H9 (cell line): ENCODE data around the gene CD248. TPM values are rescaled to one million over a fixed set of nuclear protein-coding genes. Genes with fewer than 3 reads are reported as not detected.

Experiments
- DNase-seq: peaks from one replicate; pipeline ENCODE4 v3.0.0-alpha.2; 2017
- H2AFZ ChIP-seq: one replicate; pipeline ENCODE4 v1.6.1; 2013; ENCODE audit warnings: mild to moderate bottlenecking, low read length, control low read depth, moderate library complexity
- H2AK5ac ChIP-seq: 2 replicates; pipeline ENCODE4 v1.6.1; 2013; ENCODE audit warnings: low read length, control low read depth, mixed read lengths; ENCODE audit not compliant: insufficient read length
- H2BK120ac ChIP-seq: one replicate; pipeline ENCODE4 v1.6.1; 2013; ENCODE audit warnings: low read depth, mild to moderate bottlenecking, low read length, control low read depth, inconsistent platforms; ENCODE audit not compliant: poor library complexity, severe bottlenecking
- H2BK12ac ChIP-seq: 2 replicates; pipeline ENCODE4 v1.6.1; 2013; ENCODE audit warnings: low read length, control low read depth, mixed read lengths, low read depth; ENCODE audit not compliant: insufficient read length
- H2BK15ac ChIP-seq: 2 replicates; pipeline ENCODE4 v1.6.1; 2013; ENCODE audit warnings: low read depth, low read length, control low read depth
- H2BK20ac ChIP-seq: one replicate; pipeline ENCODE4 v1.6.1; 2013; ENCODE audit warnings: low read depth, mild to moderate bottlenecking, low read length, control low read depth, inconsistent platforms; ENCODE audit not compliant: poor library complexity, severe bottlenecking
- H2BK5ac ChIP-seq: 2 replicates; pipeline ENCODE4 v1.6.1; 2013; ENCODE audit warnings: low read length, control low read depth, mixed read lengths; ENCODE audit not compliant: insufficient read length
- H3K14ac ChIP-seq: 2 replicates; pipeline ENCODE4 v1.6.1; 2013; ENCODE audit warnings: low read length, control low read depth; ENCODE audit not compliant: insufficient read depth
- H3K18ac ChIP-seq: 2 replicates; pipeline ENCODE4 v1.6.1; 2013; ENCODE audit warnings: low read depth, mild to moderate bottlenecking, mixed read lengths, low read length, control low read depth; ENCODE audit not compliant: insufficient read length
- H3K23ac ChIP-seq: 2 replicates; pipeline ENCODE4 v1.6.1; 2013; ENCODE audit warnings: low read length, control low read depth, mixed read lengths, low read depth; ENCODE audit not compliant: insufficient read length
- H3K23me2 ChIP-seq: 2 replicates; pipeline ENCODE4 v1.6.1; 2013; ENCODE audit warnings: low read depth, mild to moderate bottlenecking, mixed read lengths, low read length, control low read depth; ENCODE audit not compliant: insufficient read length, poor library complexity, severe bottlenecking
- H3K27ac ChIP-seq: 2 replicates; pipeline ENCODE4 v1.5.1; 2013; ENCODE audit warnings: low read length, control low read depth, mixed read lengths, low read depth; ENCODE audit not compliant: insufficient read length
- H3K27me3 ChIP-seq: 2 replicates; pipeline ENCODE4 v1.6.1; 2013; ENCODE audit warnings: low read length, control low read depth, inconsistent platforms; ENCODE audit not compliant: insufficient read depth
- H3K4ac ChIP-seq: 2 replicates; pipeline ENCODE4 v1.6.1; 2013; ENCODE audit warnings: low read depth, mild to moderate bottlenecking, control low read depth, inconsistent platforms, low read length, moderate library complexity
- H3K4me1 ChIP-seq: 2 replicates; pipeline ENCODE4 v1.6.1; 2013; ENCODE audit warnings: low read length, control low read depth, inconsistent platforms; ENCODE audit not compliant: insufficient read depth
- H3K4me2 ChIP-seq: 2 replicates; pipeline ENCODE4 v1.6.1; 2013; ENCODE audit warnings: low read length, control low read depth, mixed read lengths; ENCODE audit not compliant: insufficient read length, insufficient read depth
- H3K56ac ChIP-seq: 2 replicates; pipeline ENCODE4 v1.6.1; 2013; ENCODE audit warnings: low read depth, mild to moderate bottlenecking, mixed read lengths, low read length, control low read depth; ENCODE audit not compliant: insufficient read length
- H3K79me1 ChIP-seq: 2 replicates; pipeline ENCODE4 v1.6.1; 2013; ENCODE audit warnings: low read depth, mild to moderate bottlenecking, moderate library complexity, low read length, control low read depth, inconsistent platforms; ENCODE audit not compliant: insufficient read depth, poor library complexity, severe bottlenecking
- H3K79me2 ChIP-seq: 2 replicates; pipeline ENCODE4 v1.6.1; 2013; ENCODE audit warnings: low read length, control low read depth, inconsistent platforms; ENCODE audit not compliant: insufficient read depth
- H3K9ac ChIP-seq: 2 replicates; pipeline ENCODE4 v1.6.1; 2013; ENCODE audit warnings: low read length, control low read depth, mixed read lengths; ENCODE audit not compliant: insufficient read length; ENCODE audit errors: extremely low read depth
- H3K9me3 ChIP-seq: one replicate; pipeline ENCODE4 v1.6.1; 2013; ENCODE audit warnings: low read depth, low read length, inconsistent platforms; ENCODE audit not compliant: control insufficient read depth
- H3T11ph ChIP-seq: one replicate; pipeline ENCODE4 v1.6.1; 2013; ENCODE audit warnings: mild to moderate bottlenecking, low read length, control low read depth, inconsistent platforms
- H4K20me1 ChIP-seq: one replicate; pipeline ENCODE4 v1.6.1; 2013; ENCODE audit not compliant: control insufficient read depth, insufficient read length, insufficient read depth
- H4K5ac ChIP-seq: 2 replicates; pipeline ENCODE4 v1.6.1; 2013; ENCODE audit warnings: low read depth, mild to moderate bottlenecking, mixed read lengths, low read length, control low read depth; ENCODE audit not compliant: insufficient read length
- H4K8ac ChIP-seq: replicated peaks from 2 replicates; pipeline ENCODE4 v1.6.1; 2013; ENCODE audit warnings: low read length, control low read depth, mixed read lengths, low read depth; ENCODE audit not compliant: insufficient read length
- H4K91ac ChIP-seq: 2 replicates; pipeline ENCODE4 v1.6.1; 2013; ENCODE audit warnings: low read depth, mild to moderate bottlenecking, moderate library complexity, mixed read lengths, low read length, control low read depth; ENCODE audit not compliant: insufficient read length
- H3K27ac Mint-ChIP-seq, 3 experiments: 2 replicates in 2 of 3; 3 replicates in 1 of 3; pipeline ENCODE4 v1.8.0; 2020 to 2021; ENCODE audit warnings: mixed read lengths in 3 of 3, mild to moderate bottlenecking in 1 of 3, moderate library complexity in 1 of 3
- H3K27me3 Mint-ChIP-seq: 2 replicates; pipeline ENCODE4 v1.8.0; 2021; ENCODE audit warnings: low read depth, mild to moderate bottlenecking, moderate library complexity, mixed read lengths
- H3K36me3 Mint-ChIP-seq, 3 experiments: 2 replicates in 2 of 3; 3 replicates in 1 of 3; pipeline ENCODE4 v1.8.0; 2020 to 2021; ENCODE audit warnings: low read depth in 3 of 3, mixed read lengths in 3 of 3; ENCODE audit not compliant: insufficient read depth in 1 of 3
- H3K4me1 Mint-ChIP-seq, 2 experiments: 2 replicates each; pipeline ENCODE4 v1.8.0; 2020; ENCODE audit warnings: mixed read lengths in 2 of 2
- H3K4me3 Mint-ChIP-seq, 2 experiments: 2 replicates in 1 of 2; 3 replicates in 1 of 2; pipeline ENCODE4 v1.8.0; 2020 to 2021; ENCODE audit warnings: mild to moderate bottlenecking in 2 of 2, mixed read lengths in 2 of 2, moderate library complexity in 1 of 2
- H3K9me3 Mint-ChIP-seq, 2 experiments: 2 replicates in 1 of 2; 3 replicates in 1 of 2; pipeline ENCODE4 v1.8.0; 2020; ENCODE audit warnings: mild to moderate bottlenecking in 2 of 2, mixed read lengths in 2 of 2, moderate library complexity in 1 of 2
- CTCF ChIP-seq: fragments of 200-600 bp; sonication (generic); conservative IDR thresholded peaks from 3 replicates; pipeline ENCODE4 v1.8.0; 2021; ENCODE audit warnings: antibody characterized with exemption, mild to moderate bottlenecking
- WGBS: extraction: QIAGEN DNeasy Blood & Tissue Kit; methylation state at CpG from one replicate; pipeline ENCODE4 v1.1.7; 2013; ENCODE audit warnings: missing lambda C conversion rate, low lambda C conversion rate, mixed read lengths; ENCODE audit not compliant: insufficient read length; ENCODE audit errors: extremely low coverage; 5-methylcytosine and 5-hydroxymethylcytosine counted together
- total RNA-seq: library from RNA; stranded (reverse); gene quantifications from 2 replicates; pipeline ENCODE4 v1.2.1, GENCODE V29; 2021

CD248 gene
- total RNA-seq, 1 experiment from 2014 or later = 1.5 TPM

- Histone ChIP-seq H3K9ac (peak within 1 kb of the TSS; percentile 2), H2AFZ (no peak within 1 kb of the TSS)
- H3K27ac Mint-ChIP-seq = peak within 1 kb of the TSS in 2 of 3 experiments; percentile 44 to 92; a peak in 5 of 7 replicates
Measured at GRCh38 chr11:66336234-66337102, 19.6 kb upstream of the CD248 start, which contains the start of gene RIN1. Gene RIN1, minus strand, starts transcription at chr11:66336434. Its CDS starts 32 bp downstream, at chr11:66336402.

More at GRCh38 chr11:66336234-66337102, 19.6 kb upstream of the CD248 start, which contains the start of gene RIN1:
- peak within 1 kb of the TSS; percentile 41 for H3K14ac ChIP-seq
- H3K9me3 Mint-ChIP-seq = no peaks in the 10 kb centered on the region
- no peak within 1 kb of the TSS for H2BK120ac ChIP-seq
- H2BK12ac ChIP-seq = no peak within 1 kb of the TSS
- no peaks in the 10 kb centered on the region; the same call in 1 of the 2 replicates for H3K27me3 ChIP-seq
- H3K23ac ChIP-seq = no peak within 1 kb of the TSS
- peaks cover 8 to 33% (median 20%) of the 10 kb centered on the region in 3 experiments; a peak in 6 of 7 replicates for H3K36me3 Mint-ChIP-seq
- H4K20me1 ChIP-seq = no peaks in the 10 kb centered on the region
- H2BK15ac ChIP-seq = no peak within 1 kb of the TSS
- no peaks in the 10 kb centered on the region for H3K4me1 ChIP-seq
- H3K79me2 ChIP-seq = no peaks in the 10 kb centered on the region
- no peak within 1 kb of the TSS for H4K5ac ChIP-seq
- WGBS = no CpG with 5 or more reads among the region's 22 CpGs
- peak within 1 kb of the TSS; percentile 83 to 86 for H3K4me3 Mint-ChIP-seq
- no peak within 1 kb of the TSS for H2AK5ac ChIP-seq
- H3K9me3 ChIP-seq = no peaks in the 10 kb centered on the region
- no peak within 1 kb of the TSS for H3K4ac ChIP-seq
- peak within 1 kb of the TSS; percentile 65 for H3K18ac ChIP-seq
- no peaks in the 10 kb centered on the region for H3K79me1 ChIP-seq
- peak; percentile 59 for TF ChIP-seq CTCF
- H3K23me2 ChIP-seq = no peaks in the 10 kb centered on the region
- H3K4me2 ChIP-seq = peak within 1 kb of the TSS; percentile 30
- no peak within 1 kb of the TSS for H4K91ac ChIP-seq
- no peak within 1 kb of the TSS for H4K8ac ChIP-seq
- H3K27me3 Mint-ChIP-seq = peaks cover 4% of the 10 kb centered on the region
- H3K27ac ChIP-seq = no peak within 1 kb of the TSS
- DNase-seq = peak; percentile 84
- no peak within 1 kb of the TSS for H2BK5ac ChIP-seq
- no peak within 1 kb of the TSS for H2BK20ac ChIP-seq
- H3K56ac ChIP-seq = no peak within 1 kb of the TSS
- H3T11ph ChIP-seq = no peak within 1 kb of the TSS
- peaks cover 20 to 21% of the 10 kb centered on the region in 2 experiments for H3K4me1 Mint-ChIP-seq
